AG09319 (cell line): ENCODE data around the gene SLC22A31.

Source experiments
- DNase-seq: peaks from one replicate; pipeline ENCODE4 v3.0.0-alpha.2; 2010; ENCODE audit warnings: low read depth; ENCODE audit errors: extremely low read depth
- TF ChIP-seq, protein P1 (sequence below): IDR thresholded peaks from 2 replicates; pipeline ENCODE4 v1.5.1; 2011; ENCODE audit warnings: low read depth, mild to moderate bottlenecking, inconsistent platforms, low read length, moderate library complexity

Gene SLC22A31

DNA sequence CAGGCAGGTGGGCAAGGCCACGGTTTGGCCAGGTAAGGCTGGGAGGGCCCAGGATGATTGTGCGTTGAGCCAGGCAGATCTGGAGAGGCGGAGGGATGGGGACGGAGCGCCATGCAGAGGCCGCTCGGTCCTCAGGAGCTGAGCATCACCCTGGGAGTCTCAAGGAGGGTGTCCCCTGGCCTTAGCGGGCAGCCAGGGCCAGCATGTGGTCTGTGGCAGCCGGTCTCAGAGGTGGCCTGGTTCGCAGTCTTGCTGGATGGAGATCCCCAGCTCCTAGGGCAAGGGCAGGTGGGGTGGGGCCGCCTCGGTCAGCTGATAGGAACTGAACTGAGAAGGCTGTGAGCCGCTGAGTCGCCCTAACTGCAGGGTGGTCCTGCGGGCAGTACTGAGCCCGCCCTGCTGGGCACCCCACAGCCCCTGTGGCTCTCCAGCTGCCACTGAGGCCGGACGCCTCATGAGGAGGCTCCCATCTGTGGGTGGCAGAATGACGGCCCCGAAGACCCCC is 40.4 kb downstream of the SLC22A31 start:
- TF ChIP-seq, protein P1, sequence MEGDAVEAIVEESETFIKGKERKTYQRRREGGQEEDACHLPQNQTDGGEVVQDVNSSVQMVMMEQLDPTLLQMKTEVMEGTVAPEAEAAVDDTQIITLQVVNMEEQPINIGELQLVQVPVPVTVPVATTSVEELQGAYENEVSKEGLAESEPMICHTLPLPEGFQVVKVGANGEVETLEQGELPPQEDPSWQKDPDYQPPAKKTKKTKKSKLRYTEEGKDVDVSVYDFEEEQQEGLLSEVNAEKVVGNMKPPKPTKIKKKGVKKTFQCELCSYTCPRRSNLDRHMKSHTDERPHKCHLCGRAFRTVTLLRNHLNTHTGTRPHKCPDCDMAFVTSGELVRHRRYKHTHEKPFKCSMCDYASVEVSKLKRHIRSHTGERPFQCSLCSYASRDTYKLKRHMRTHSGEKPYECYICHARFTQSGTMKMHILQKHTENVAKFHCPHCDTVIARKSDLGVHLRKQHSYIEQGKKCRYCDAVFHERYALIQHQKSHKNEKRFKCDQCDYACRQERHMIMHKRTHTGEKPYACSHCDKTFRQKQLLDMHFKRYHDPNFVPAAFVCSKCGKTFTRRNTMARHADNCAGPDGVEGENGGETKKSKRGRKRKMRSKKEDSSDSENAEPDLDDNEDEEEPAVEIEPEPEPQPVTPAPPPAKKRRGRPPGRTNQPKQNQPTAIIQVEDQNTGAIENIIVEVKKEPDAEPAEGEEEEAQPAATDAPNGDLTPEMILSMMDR, result no peak
- DNase-seq, result no peak

DNA sequence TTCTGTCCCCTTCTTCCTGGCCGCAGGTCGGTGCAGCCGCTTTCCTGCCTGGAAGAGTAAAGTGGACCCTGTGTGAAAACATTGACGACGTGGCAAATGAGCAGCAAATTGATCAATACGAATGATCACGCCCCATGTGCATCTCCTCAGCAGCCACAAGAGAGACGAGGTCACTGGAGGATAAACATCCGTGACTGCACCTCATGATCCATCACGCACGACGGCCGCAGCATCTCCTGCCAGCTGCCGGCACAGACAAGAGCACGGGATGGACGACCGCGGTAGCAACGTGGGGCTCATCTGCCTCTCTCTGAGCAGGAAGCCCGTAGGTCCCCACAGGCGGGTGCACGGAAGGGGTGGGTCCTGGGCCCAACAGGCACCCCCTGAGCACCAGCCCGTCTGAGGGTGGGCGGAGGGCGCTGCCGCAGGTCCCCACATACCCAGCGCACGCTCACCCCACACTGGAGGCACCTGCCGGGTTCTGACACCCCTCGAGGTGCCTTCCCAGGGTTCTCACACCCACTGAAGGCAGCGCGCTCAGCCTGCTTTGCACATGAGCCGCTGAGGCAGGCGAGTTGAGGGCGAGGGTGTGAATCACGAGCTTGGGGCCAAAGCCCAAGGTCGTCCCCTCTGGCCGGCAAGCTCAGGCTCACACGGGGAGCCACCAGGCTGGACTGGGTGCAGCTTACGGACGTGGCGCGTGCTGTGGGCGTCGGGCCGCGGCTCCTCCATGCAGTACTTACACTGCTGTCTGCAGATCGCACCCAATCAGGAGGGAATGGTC is 41.1 kb downstream of the SLC22A31 start:
- TF ChIP-seq, protein P1, result no peak
- DNase-seq, result no peak

DNA sequence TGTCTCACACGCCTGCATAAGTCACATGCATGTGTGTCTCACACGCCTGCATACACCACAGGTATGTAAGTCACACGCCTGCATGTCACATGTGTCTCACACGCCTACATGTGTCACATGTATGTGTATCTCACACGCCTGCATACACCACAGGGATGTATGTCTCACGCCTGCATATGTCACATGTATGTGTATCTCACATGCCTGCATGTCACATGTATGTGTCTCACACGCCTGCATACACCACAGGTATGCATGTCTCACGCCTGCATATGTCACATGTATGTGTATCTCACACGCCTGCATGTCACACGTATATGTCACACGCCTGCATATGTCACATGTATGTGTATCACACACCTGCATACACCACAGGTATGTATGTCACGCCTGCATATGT is 42.6 kb downstream of the SLC22A31 start:
- TF ChIP-seq, protein P1, result no peak
- DNase-seq, result no peak

DNA sequence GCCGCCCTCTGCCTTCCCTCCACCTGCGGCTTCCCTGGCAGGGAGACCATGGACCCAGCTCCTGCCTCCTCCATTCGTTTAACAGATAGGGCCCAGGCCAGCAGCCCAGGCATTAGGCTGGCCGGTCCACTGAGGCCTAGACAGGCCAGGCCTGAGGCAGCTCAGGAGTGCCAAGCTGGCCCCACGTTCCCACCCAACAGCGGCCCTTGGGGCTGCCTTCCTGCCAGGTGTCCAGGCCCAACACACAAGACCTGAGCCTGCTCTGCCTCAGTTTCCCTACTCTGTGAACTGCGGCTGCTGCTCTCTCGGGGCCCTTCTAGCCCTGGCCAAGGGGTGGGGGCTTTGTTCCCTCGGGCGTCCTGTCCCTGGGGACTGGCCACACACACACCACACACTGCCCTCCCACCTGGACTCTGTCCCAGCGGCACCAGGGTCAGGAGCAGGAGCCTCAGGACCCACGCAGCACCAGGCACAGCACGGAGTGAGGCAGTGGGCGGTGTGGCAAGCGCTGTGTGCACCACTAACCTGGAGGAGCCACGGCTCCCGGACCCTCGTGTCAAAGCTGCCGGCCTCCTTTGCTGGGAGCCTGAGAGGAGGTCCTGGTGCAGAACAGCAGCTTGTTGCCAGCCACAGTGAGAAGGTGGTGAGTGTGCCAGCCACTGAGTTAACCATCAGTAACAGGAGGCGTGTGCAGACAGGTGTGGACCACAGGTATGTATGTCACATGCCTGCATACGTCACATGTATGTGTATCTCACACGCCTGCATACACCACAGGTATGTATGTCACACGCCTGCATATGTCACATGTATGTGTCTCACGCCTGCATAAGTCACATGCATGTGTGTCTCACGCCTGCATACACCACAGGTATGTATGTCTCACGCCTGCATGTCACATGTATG is 43.3 kb downstream of the SLC22A31 start:
- TF ChIP-seq, protein P1, result no peak
- DNase-seq, result no peak

DNA sequence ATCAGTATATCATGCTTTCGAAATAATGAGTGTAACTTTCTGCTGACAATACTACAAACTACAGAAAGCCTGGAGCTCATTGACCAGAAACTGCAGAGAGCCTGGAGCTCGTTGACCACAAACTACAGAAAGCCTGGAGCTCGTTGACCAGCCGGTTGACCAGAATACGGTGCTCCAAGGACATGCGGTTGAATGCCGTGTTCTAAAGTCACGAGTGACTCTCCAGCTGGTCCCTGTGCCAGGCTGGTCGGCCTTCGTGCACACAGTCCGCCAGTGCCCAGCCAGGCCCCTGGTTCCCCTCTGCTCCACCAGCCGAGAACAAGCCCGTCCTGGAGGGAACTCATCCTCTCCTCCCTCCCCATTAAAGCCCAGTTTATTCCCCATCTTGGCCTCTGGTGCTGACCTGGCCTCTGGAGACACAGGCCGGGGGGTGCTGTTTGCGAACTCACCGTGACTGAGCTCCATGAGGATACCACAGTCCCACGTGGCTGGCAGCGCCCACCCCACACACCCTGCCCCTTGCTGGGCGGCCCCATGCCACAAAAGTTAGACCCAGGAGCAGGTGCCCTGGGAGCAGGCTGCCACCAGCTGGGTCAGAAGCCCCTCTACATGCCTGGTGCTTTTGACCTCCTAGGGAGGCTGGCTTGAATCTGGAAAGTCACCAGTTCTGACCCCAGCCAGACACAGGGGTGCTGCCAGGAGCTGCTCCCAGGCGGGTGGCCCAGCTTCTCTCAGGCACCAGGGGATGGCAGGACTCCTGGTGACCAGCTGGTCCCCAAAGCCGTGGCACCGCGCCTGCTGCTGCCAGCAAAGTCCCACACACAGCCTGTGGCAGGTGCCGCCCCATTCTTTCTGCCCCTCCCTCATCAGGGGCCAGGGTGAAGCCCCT is 44.2 kb downstream of the SLC22A31 start:
- TF ChIP-seq, protein P1, result no peak
- no peak for DNase-seq

DNA sequence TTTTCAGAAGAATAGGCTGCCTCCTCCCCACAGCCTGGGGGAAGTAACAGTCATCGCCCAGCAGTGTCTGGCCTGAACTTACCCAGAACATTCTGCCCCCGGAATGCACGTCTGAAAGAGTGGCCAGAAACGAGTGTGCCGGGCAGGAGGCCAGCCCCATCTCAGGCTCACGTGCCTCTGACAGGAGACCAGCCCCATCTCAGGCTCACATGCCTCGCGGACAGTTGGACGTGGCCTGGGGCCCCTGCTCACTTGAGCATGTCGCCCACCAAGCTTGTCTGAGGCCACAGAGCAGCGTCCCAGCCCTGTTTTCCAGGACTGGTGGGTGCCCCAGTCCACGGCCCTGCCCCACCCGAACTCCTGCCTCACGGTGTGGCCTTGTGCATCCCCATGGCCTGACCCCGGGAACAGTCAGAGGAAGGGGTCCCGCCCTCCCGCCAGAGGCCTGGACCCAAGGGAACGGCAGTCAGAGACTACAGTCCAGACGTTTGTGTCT is 45.1 kb downstream of the SLC22A31 start:
- peak; percentile 61 for DNase-seq
- TF ChIP-seq, protein P1, result no peak
